GM12878 (cell line): ENCODE results near the gene CHMP2B. TPM values are rescaled to one million over a fixed set of nuclear protein-coding genes. Genes with fewer than 3 reads are reported as not detected.

Experiments
- ATAC-seq: fragments of 200-7000 bp; cut with Tn5 transposase; 3 replicates; pipeline ENCODE4 v1.9.1; 2020; ENCODE audit warnings: mild to moderate bottlenecking, moderate library complexity
- BruUV-seq: library from RNA; stranded (reverse); fragments of 400-500 nt; replicated peaks from 2 replicates; lab custom pipeline; 2021; lab: Mats Ljungman, UMichigan
- CTCF ChIA-PET: fragments of 300-600 bp; sonication (Branson Sonifier 250); formaldehyde crosslinking; extraction: SDS; loops from one replicate; lab custom pipeline; 2021; ENCODE audit warnings: inconsistent platforms; lab: Yijun Ruan, JAX
- POLR2A ChIA-PET: fragments of 350-600 bp; formaldehyde crosslinking; extraction: SDS; loops from one replicate; lab custom pipeline; 2021; ENCODE audit warnings: inconsistent platforms; lab: Charles Lee
- RAD21 ChIA-PET: fragments of 300-600 bp; sonication (Branson Sonifier 250); formaldehyde crosslinking; loops from one replicate; lab custom pipeline; 2023; ENCODE audit warnings: antibody characterized with exemption; ENCODE audit not compliant: unreplicated experiment; lab: Charles Lee
- SMC1A ChIA-PET: fragments of 300-600 bp; sonication (Branson Sonifier 250); formaldehyde crosslinking; loops from one replicate; lab custom pipeline; 2023; ENCODE audit not compliant: unreplicated experiment, uncharacterized antibody; lab: Charles Lee
- DNase-seq: peaks from one replicate; pipeline ENCODE4 v3.0.0-alpha.2; 2011; ENCODE audit warnings: low read depth, low spot score
- FAIRE-seq: peaks from 3 replicates; lab custom pipeline; 2011; peaks lifted over from hg19 to GRCh38; lab: Jason Lieb, UNC
- H2AFZ ChIP-seq: 2 replicates; pipeline ENCODE4 v1.6.0; 2011; ENCODE audit warnings: low read depth, low read length, control low read depth; ENCODE audit not compliant: control insufficient read depth
- H3K27ac ChIP-seq: 2 replicates; pipeline ENCODE4 v1.5.1; 2011; ENCODE audit warnings: control low read depth; ENCODE audit not compliant: control insufficient read depth, insufficient read depth
- H3K27me3 ChIP-seq, 2 experiments: replicated peaks in 1 of 2; 2 replicates each; pipeline versions ENCODE4 v1.6.0 to v1.6.1; 2011; ENCODE audit warnings: low read length in 1 of 2; ENCODE audit not compliant: control insufficient read depth in 2 of 2, insufficient read depth in 2 of 2
- H3K36me3 ChIP-seq, 2 experiments: 2 replicates each; pipeline ENCODE4 v1.5.1; 2011; ENCODE audit warnings: low read length in 1 of 2; ENCODE audit not compliant: control insufficient read depth in 2 of 2, insufficient read depth in 2 of 2
- H3K4me1 ChIP-seq: 2 replicates; pipeline ENCODE4 v1.6.1; 2011; ENCODE audit warnings: mild to moderate bottlenecking, low read length, moderate library complexity, mixed read lengths; ENCODE audit not compliant: control insufficient read depth, insufficient read depth
- H3K4me2 ChIP-seq: 2 replicates; pipeline ENCODE4 v1.6.0; 2011; ENCODE audit warnings: control low read depth; ENCODE audit not compliant: control insufficient read depth, insufficient read depth
- H3K4me3 ChIP-seq: fragments of 200-600 bp; sonication (generic); 2 replicates; pipeline ENCODE4 v1.5.1; 2016
- H3K79me2 ChIP-seq: 2 replicates; pipeline ENCODE4 v1.6.0; 2011; ENCODE audit warnings: low read length; ENCODE audit not compliant: control insufficient read depth, insufficient read depth
- H3K9ac ChIP-seq: 2 replicates; pipeline ENCODE4 v1.8.0; 2011; ENCODE audit warnings: low read length, control low read depth, mixed read lengths; ENCODE audit not compliant: control insufficient read depth, insufficient read depth
- H3K9me3 ChIP-seq: replicated peaks from 3 replicates; pipeline ENCODE4 v1.5.1; 2011; ENCODE audit warnings: mild to moderate bottlenecking, low read length; ENCODE audit not compliant: control insufficient read depth, insufficient read depth
- H4K20me1 ChIP-seq: 2 replicates; pipeline ENCODE4 v1.6.0; 2011; ENCODE audit not compliant: control insufficient read depth, insufficient read depth
- CEBPZ ChIP-seq: fragments of 150-350 bp; IDR thresholded peaks from 2 replicates; pipeline ENCODE4 v1.6.1; 2016; ENCODE audit warnings: low read depth, low read length
- EZH2 ChIP-seq: IDR thresholded peaks from 2 replicates; pipeline ENCODE4 v1.6.1; 2012; ENCODE audit warnings: low read depth, mild to moderate bottlenecking, control low read depth, inconsistent platforms, low read length, borderline replicate concordance; ENCODE audit not compliant: control insufficient read depth
- NKRF ChIP-seq: fragments of 450-650 bp; conservative IDR thresholded peaks from 2 replicates; pipeline ENCODE4 v1.6.1; 2017; ENCODE audit warnings: mild to moderate bottlenecking, moderate library complexity
- PAX8 ChIP-seq: fragments of 450-650 bp; IDR thresholded peaks from 2 replicates; pipeline ENCODE4 v1.6.1; 2017; ENCODE audit warnings: mild to moderate bottlenecking, moderate library complexity
- POLR2A ChIP-seq: IDR thresholded peaks from 2 replicates; pipeline ENCODE4 v1.6.1; 2011; ENCODE audit warnings: low read depth, mild to moderate bottlenecking, low read length
- in situ Hi-C: fragments of 300-500 bp; cut with MboI; formaldehyde crosslinking; loops from 9 replicates; pipeline ENCODE4 v1.14.3; 2018; ENCODE audit warnings: mixed read lengths
- intact Hi-C: fragments of 100-400 bp; cut with micrococcal nuclease; formaldehyde crosslinking; loops from one replicate; pipeline ENCODE4 v1.14.2; 2022; ENCODE audit not compliant: unreplicated experiment
- polyA plus RNA-seq, 11 experiments: library from polyadenylated mRNA; depleted of rRNA in 4 of 11; unstranded in 6 of 11; stranded (reverse) in 5 of 11; fragments of >200 nt; fragmentation: Nextera tagmentation in 4 of 11; fragmentation: Illumina TruSeq in 1 of 11; extraction: Ambion mirVana in 4 of 11; extraction: Trizol in 1 of 11; gene quantifications; 1 replicate in 1 of 11; 2 replicates in 10 of 11; pipeline versions ENCODE4 v1.2.1 to v1.2.3, GENCODE V29; 2011 to 2016; ENCODE audit warnings: inconsistent platforms in 2 of 11, missing spikeins in 2 of 11, low read depth in 1 of 11
- total RNA-seq, 4 experiments: library from RNA; depleted of rRNA in 3 of 4; stranded (reverse); fragments of >200 nt in 3 of 4; fragmentation: Illumina TruSeq in 1 of 4; extraction: Trizol in 1 of 4; gene quantifications; 2 replicates each; pipeline versions ENCODE4 v1.2.1 to v1.2.3, GENCODE V29; 2013 to 2021
- TF ChIP-seq, protein P1 (sequence below): fragments of 450-650 bp; IDR thresholded peaks from 2 replicates; pipeline ENCODE4 v1.6.1; 2017; ENCODE audit warnings: mild to moderate bottlenecking, moderate library complexity
- TF ChIP-seq, protein P2 (sequence below): fragments of 450-650 bp; IDR thresholded peaks from 2 replicates; pipeline ENCODE4 v1.6.1; 2016; ENCODE audit warnings: mild to moderate bottlenecking

Gene CHMP2B
- total and polyA plus RNA-seq, 10 of the 15 experiments (the other 5 are each of a cell fraction or from before 2014, with no cell fraction given): 14.9 to 54.8 (median 24.6) TPM

DNA sequence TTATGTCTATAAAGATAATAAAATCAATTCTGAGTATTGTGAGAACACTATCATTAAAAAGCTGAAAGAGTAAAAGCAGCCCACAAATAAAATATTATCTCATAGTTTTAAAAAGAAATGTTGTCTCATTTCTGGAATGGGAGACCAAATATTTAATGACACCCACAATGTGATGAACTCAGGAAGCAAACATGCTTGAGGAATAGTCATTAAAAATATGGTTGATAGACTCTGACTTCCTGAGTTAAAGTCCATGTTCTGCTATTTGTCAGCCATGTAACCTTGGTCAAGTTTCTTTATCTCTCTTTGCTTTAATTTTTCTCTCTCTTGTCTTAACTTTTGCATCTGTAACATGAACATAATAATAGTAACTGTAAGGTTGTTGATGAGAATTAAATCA is 35.5 kb upstream of the CHMP2B start:
- no TSS peak for BruUV-seq
- Histone ChIP-seq H2AFZ (no peak overlapping the region), H3K4me2 (no peak overlapping the region), H3K9ac (no peak overlapping the region), H3K79me2 (no peaks in the 10 kb centered on the region), H3K27ac (no peak overlapping the region), H3K4me1 (no peaks in the 10 kb centered on the region), H3K9me3 (no peaks in the 10 kb centered on the region; the same call in 2 of the 3 replicates), H4K20me1 (no peaks in the 10 kb centered on the region), H3K36me3 (no peaks in the 10 kb centered on the region), H3K27me3 (no peaks in the 10 kb centered on the region), H3K4me3 (no peak overlapping the region)
- FAIRE-seq (no peak), DNase-seq (no peak), ATAC-seq (no peak)
- in situ Hi-C loops: no loop called here
- ChIA-PET POLR2A (no interaction called here), SMC1A (no interaction called here), RAD21 (no interaction called here), CTCF (no interaction called here)
- TF ChIP-seq, protein P1, sequence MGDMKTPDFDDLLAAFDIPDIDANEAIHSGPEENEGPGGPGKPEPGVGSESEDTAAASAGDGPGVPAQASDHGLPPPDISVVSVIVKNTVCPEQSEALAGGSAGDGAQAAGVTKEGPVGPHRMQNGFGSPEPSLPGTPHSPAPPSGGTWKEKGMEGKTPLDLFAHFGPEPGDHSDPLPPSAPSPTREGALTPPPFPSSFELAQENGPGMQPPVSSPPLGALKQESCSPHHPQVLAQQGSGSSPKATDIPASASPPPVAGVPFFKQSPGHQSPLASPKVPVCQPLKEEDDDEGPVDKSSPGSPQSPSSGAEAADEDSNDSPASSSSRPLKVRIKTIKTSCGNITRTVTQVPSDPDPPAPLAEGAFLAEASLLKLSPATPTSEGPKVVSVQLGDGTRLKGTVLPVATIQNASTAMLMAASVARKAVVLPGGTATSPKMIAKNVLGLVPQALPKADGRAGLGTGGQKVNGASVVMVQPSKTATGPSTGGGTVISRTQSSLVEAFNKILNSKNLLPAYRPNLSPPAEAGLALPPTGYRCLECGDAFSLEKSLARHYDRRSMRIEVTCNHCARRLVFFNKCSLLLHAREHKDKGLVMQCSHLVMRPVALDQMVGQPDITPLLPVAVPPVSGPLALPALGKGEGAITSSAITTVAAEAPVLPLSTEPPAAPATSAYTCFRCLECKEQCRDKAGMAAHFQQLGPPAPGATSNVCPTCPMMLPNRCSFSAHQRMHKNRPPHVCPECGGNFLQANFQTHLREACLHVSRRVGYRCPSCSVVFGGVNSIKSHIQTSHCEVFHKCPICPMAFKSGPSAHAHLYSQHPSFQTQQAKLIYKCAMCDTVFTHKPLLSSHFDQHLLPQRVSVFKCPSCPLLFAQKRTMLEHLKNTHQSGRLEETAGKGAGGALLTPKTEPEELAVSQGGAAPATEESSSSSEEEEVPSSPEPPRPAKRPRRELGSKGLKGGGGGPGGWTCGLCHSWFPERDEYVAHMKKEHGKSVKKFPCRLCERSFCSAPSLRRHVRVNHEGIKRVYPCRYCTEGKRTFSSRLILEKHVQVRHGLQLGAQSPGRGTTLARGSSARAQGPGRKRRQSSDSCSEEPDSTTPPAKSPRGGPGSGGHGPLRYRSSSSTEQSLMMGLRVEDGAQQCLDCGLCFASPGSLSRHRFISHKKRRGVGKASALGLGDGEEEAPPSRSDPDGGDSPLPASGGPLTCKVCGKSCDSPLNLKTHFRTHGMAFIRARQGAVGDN: no peak
- TF ChIP-seq CEBPZ (no peak), PAX8 (no peak), NKRF (no peak), POLR2A (no peak), EZH2 (no peak)
- TF ChIP-seq, protein P2, sequence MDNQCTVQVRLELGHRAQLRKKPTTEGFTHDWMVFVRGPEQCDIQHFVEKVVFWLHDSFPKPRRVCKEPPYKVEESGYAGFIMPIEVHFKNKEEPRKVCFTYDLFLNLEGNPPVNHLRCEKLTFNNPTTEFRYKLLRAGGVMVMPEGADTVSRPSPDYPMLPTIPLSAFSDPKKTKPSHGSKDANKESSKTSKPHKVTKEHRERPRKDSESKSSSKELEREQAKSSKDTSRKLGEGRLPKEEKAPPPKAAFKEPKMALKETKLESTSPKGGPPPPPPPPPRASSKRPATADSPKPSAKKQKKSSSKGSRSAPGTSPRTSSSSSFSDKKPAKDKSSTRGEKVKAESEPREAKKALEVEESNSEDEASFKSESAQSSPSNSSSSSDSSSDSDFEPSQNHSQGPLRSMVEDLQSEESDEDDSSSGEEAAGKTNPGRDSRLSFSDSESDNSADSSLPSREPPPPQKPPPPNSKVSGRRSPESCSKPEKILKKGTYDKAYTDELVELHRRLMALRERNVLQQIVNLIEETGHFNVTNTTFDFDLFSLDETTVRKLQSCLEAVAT: no peak
- intact Hi-C loops: no loop called here
